Fibroblast of pulmonary artery (primary cell): Measurements from ENCODE around the gene ACAD10.

Source experiments
- DNase-seq: peaks from one replicate; pipeline ENCODE4 v3.0.0-alpha.2; 2010; ENCODE audit warnings: low read depth
- H3K4me3 ChIP-seq: replicated peaks from 2 replicates; pipeline ENCODE4 v1.5.1; 2011; ENCODE audit warnings: low read depth, mild to moderate bottlenecking, control low read depth, low read length, moderate library complexity
- TF ChIP-seq, protein P1 (sequence below): IDR thresholded peaks from 2 replicates; pipeline ENCODE4 v1.5.1; 2011; ENCODE audit warnings: mild to moderate bottlenecking, control low read depth, low read length, inconsistent platforms; ENCODE audit errors: missing control alignments

ACAD10 gene

DNA sequence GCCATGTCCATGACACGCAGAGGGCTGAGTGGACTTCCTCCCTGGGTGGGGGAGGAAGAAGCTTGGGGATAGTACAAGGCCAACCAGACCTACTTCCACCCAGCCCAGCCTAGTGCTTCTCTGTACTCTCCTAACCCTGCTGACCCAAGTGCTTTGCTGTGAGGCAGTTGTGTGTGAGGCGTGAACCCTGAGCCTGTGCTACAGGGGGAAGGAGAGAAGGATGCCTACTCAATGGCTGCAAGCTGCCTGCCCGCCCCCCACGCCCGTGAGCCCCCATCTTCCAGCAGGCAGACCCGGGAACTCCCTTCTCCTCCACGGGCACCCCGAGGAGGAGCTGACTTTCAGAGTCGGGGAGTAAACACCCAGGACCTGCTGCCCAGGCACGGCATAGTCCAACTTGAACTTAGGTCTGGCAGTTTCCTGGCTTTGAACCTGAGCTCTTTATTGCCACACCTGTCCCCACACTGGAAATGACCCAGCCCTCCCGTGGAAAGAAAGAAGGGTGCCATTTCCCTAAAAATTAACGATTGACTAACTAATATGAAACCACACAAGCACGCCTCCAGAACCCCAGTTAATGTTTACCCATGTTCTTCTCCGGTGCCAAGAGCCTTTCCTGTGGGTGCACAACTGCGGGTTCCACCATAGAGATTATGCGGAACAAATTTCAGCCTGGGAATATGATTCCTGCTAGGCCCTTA, 91.6 kb downstream of the ACAD10 start:
- TF ChIP-seq, protein P1, sequence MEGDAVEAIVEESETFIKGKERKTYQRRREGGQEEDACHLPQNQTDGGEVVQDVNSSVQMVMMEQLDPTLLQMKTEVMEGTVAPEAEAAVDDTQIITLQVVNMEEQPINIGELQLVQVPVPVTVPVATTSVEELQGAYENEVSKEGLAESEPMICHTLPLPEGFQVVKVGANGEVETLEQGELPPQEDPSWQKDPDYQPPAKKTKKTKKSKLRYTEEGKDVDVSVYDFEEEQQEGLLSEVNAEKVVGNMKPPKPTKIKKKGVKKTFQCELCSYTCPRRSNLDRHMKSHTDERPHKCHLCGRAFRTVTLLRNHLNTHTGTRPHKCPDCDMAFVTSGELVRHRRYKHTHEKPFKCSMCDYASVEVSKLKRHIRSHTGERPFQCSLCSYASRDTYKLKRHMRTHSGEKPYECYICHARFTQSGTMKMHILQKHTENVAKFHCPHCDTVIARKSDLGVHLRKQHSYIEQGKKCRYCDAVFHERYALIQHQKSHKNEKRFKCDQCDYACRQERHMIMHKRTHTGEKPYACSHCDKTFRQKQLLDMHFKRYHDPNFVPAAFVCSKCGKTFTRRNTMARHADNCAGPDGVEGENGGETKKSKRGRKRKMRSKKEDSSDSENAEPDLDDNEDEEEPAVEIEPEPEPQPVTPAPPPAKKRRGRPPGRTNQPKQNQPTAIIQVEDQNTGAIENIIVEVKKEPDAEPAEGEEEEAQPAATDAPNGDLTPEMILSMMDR: no peak
- DNase-seq: no peak
- H3K4me3 ChIP-seq: no peak overlapping the region

DNA sequence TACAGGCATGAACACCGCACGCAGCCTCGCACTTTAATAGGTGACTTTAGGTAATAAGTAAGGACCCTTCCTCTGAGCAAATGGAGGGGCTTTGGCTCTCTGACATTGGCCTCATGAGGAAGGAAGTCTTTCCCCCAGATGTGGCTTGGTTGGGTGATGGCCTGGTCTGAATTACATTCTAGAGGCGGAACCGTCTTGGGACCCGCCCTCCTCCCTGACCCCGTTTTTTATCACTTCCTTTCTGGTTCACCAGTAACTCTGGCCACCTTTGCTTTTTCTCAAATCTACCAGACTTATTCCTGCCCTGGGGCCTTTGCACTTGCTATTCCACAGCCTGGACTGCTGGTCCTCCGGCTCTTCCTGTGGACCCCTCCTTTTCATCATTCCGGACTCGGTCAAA, 94.3 kb downstream of the ACAD10 start:
- TF ChIP-seq, protein P1: no peak
- no peak for DNase-seq
- no peak overlapping the region for H3K4me3 ChIP-seq

GRCh38 chr12:111780615-111781014, 94.8 kb downstream of the ACAD10 start:
- H3K4me3 ChIP-seq: no peak overlapping the region
- no peak for DNase-seq
- TF ChIP-seq, protein P1: no peak

GRCh38 chr12:111781085-111781658, 95.3 kb downstream of the ACAD10 start:
- H3K4me3 ChIP-seq: no peak overlapping the region
- DNase-seq: no peak
- TF ChIP-seq, protein P1: no peak

- TF ChIP-seq, protein P1: no peak
- DNase-seq: no peak
- H3K4me3 ChIP-seq: no peak overlapping the region
Measured at GRCh38 chr12:111783046-111783445, 97.2 kb downstream of the ACAD10 start.

GRCh38 chr12:111784953-111785352, 99.1 kb downstream of the ACAD10 start:
- no peak overlapping the region for H3K4me3 ChIP-seq
- no peak for DNase-seq
- TF ChIP-seq, protein P1: no peak

- no peak overlapping the region for H3K4me3 ChIP-seq
- peak; percentile 75 for DNase-seq
- TF ChIP-seq, protein P1: no peak
Measured at GRCh38 chr12:111785651-111786050, 99.8 kb downstream of the ACAD10 start.
